Right lobe of liver (tissue), 4 donors: ENCODE measurements around the gene EXOC3L2.

ENCODE experiments used
- CTCF ChIP-seq, 4 donors: fragments of 200-600 bp in 3 of 4; fragments of 450-650 bp in 1 of 4; IDR thresholded peaks; one replicate each; pipeline versions ENCODE4 v1.5.1 to v1.8.0; 2016 to 2022; ENCODE audit warnings: antibody characterized with exemption in 4 of 4, mild to moderate bottlenecking in 2 of 4
- POLR2A ChIP-seq: fragments of 450-650 bp; IDR thresholded peaks from one replicate; pipeline ENCODE4 v1.6.1; 2017; ENCODE audit warnings: antibody characterized with exemption, mild to moderate bottlenecking
- donor health status: DM: no; HTN: no; CAD: no.
- donor health status: DM: no; HTN: no; CAD: no.
- donor health status: DM: no; HTN: yes; CAD: no.

- TF ChIP-seq POLR2A (no peak), CTCF (IDR thresholded peaks at IDR 0.05) (no peak)
Measured at GRCh38 chr19:45251452-45252354, 6.5 kb upstream of the EXOC3L2 start.
